Measurements from ENCODE around the gene CHMP2A.
"Not testable (repeated sequence)": the region's sequence is repeated elsewhere in the genome, so short reads cannot be mapped to it uniquely, and the experiment has no call there.

CHMP2A gene

GRCh38 chr19:58510084-58510862 is 44.6 kb downstream of the CHMP2A start:
- no peak for DNase-seq

GRCh38 chr19:58509731-58510083 is 45.2 kb downstream of the CHMP2A start:
- no peak for DNase-seq

- DNase-seq = not testable (repeated sequence)
These were observed 47.2 kb downstream of the CHMP2A start for GRCh38 chr19:58507602-58508223.

Measured in EL (cell line).